Fibroblast of lung (primary cell): ENCODE data around the gene ADIPOQ.

Experiments
- EZH2 ChIP-seq: IDR thresholded peaks from 2 replicates; pipeline ENCODE4 v1.5.1; 2012; ENCODE audit warnings: low read length, control low read depth, mild to moderate bottlenecking; ENCODE audit errors: missing control alignments
- TF ChIP-seq, protein P1 (sequence below), 2 donors: IDR thresholded peaks in 1 of 2; conservative IDR thresholded peaks in 1 of 2; 1 replicate in 1 of 2; 2 replicates in 1 of 2; pipeline ENCODE4 v1.5.1; 2011 to 2012; ENCODE audit warnings: low read length in 2 of 2, control low read depth in 1 of 2, inconsistent platforms in 1 of 2, low read depth in 1 of 2, mild to moderate bottlenecking in 1 of 2

DNA sequence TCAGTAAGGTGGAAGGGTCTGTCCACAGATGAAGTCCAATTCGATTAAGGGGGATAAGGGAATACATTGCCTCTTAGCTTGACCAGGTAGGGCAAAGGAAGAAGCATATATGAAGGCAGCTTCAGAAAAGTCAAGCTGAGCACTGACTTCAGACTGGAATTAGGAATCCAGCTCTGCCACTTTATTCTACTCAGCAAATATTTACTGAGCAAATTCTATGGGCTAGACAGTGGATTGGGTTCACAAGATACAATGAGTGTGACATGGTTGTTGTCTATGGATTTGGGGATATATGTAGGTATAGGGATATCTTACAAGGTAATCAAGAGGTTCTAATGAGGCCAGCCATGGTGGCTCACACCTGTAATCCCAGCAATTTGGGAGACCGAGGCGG, 526 bp downstream of the ADIPOQ start:
- TF ChIP-seq, protein P1, sequence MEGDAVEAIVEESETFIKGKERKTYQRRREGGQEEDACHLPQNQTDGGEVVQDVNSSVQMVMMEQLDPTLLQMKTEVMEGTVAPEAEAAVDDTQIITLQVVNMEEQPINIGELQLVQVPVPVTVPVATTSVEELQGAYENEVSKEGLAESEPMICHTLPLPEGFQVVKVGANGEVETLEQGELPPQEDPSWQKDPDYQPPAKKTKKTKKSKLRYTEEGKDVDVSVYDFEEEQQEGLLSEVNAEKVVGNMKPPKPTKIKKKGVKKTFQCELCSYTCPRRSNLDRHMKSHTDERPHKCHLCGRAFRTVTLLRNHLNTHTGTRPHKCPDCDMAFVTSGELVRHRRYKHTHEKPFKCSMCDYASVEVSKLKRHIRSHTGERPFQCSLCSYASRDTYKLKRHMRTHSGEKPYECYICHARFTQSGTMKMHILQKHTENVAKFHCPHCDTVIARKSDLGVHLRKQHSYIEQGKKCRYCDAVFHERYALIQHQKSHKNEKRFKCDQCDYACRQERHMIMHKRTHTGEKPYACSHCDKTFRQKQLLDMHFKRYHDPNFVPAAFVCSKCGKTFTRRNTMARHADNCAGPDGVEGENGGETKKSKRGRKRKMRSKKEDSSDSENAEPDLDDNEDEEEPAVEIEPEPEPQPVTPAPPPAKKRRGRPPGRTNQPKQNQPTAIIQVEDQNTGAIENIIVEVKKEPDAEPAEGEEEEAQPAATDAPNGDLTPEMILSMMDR (conservative IDR thresholded peaks at IDR 0.05 in 1 of 2, IDR thresholded peaks at IDR 0.05 in 1 of 2; ENCODE audit: low read depth in 1 of 2, low read length in 2 of 2): no peak
- no peak for TF ChIP-seq EZH2
